GM18520 (cell line): ENCODE results near the gene MAP6.

ENCODE experiments used
- ATAC-seq: cut with Tn5 transposase; IDR thresholded peaks from one replicate; pipeline ENCODE4 v1.9.1; 2021; ENCODE audit not compliant: unreplicated experiment

MAP6 gene

DNA sequence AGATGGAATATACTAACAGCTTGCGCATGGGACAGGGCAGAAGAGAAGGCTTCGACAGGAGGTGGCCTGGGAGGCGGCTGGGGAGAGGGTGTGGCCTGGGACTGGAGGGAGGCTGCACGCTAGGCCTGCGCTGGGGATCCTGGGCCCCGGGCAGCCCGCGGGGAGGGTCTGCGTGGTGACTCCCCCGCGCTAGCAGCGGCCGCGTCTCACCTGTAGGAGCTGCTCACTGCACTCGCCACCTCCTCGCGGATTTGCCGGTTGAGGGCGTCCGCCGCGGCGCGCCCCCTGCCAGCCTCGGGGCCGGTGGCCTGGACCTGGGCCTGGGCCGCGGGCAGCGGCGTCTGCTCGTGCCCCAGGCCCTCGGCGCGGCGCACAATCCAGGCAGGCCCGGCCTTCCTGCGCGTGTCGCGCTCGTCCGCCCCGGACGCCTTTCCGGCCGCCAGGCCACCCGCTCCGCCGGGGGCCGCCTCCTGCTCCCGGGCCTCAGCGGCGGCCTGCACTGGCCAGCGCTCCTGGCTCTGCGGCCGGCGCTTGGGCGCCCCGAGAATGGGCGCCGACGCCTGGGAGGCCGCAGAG is 1.5 kb downstream of the MAP6 start:
- ATAC-seq, result no peak

DNA sequence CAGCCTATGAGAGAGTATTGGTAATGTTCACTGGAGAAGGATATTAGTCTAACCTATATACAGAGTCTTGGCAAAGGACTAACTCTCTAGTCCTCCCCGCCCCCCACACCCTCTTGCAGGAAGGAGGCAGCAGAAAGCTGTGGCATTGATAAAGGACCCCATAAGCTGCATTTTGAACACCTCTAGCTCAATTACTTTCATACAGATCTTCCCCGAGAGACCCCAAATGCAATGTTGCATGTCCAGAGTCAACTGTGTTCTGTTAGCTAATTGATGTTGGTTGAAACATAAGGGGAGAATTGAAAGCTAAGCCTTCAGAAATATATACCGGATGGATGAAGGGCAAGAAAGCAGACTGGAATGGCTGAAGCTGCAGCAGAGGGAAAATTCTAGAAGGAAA is 2.8 kb downstream of the MAP6 start:
- ATAC-seq, result no peak

DNA sequence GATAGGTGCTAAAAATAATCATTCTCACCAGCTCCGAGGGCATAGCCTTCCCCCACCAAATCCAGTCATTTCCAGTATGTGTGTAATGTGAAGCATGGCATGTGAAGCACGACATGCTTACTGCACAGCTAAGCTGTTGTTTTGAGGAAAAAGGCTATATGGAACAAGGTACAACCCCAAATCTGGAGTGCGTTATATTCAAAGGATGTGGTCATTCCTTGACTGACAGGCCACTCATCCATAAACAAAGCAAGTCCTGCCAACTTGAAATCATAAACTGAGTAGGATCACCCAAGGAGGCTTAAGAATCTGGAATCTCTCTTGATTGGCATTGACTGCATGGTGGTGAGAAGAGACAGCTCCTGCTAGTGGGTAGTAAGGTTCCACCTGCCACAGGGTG is 3.7 kb downstream of the MAP6 start:
- no peak for ATAC-seq

DNA sequence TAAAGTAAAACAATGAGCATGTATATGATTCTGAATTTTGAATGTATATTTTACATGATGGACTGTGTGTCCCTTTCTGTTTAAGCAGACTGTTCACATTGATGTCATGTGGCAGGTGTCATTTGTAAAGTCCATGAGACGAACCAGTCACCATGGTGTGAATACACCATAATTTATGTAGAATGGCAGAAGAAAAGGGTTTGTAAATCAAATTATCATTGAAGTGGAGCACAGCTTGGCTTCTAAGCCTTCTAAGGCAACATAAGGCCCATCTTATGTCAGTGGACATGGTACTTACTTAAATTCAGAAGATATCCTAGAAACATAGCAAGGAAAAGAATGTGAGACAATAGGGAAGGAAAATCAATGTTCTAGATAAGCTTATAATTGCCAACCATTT is 4.4 kb downstream of the MAP6 start:
- no peak for ATAC-seq

DNA sequence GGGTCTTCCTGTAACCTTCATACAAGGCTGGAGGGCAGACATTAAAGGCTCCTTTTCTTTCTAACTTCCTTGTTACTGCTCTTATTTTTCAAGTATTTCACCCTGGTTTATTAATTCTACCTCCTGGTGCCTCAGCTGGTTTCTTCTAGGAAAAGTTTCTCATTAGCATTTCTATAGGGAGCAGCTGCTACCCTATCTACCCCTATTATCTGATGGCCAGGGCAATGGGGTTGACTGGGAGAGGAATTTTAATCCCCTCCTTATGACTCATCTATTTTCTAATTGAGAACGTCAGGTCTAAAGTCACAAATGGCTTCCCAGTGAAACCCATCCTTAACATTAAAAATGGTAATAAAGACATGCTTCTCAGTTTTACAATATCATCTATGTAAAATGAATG is 5.0 kb downstream of the MAP6 start:
- no peak for ATAC-seq

DNA sequence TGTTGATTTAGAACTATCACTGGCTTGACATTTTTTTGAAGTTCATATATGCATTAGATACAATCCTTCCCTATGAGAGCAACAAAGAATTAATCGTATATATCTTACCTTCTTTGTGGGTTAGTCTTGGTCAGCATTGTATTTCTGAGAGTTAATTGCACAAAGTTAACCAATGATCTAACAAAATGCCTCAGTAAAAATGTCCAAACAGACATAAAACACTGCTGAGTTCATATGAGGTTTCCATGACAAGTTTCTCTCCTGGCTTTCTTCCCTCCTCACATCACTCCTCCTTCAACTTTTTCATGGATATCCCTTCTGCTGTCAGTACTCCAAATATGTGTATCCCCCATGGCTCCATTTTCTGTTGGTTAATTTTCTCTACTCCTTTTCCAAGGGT is 9.0 kb downstream of the MAP6 start:
- no peak for ATAC-seq

DNA sequence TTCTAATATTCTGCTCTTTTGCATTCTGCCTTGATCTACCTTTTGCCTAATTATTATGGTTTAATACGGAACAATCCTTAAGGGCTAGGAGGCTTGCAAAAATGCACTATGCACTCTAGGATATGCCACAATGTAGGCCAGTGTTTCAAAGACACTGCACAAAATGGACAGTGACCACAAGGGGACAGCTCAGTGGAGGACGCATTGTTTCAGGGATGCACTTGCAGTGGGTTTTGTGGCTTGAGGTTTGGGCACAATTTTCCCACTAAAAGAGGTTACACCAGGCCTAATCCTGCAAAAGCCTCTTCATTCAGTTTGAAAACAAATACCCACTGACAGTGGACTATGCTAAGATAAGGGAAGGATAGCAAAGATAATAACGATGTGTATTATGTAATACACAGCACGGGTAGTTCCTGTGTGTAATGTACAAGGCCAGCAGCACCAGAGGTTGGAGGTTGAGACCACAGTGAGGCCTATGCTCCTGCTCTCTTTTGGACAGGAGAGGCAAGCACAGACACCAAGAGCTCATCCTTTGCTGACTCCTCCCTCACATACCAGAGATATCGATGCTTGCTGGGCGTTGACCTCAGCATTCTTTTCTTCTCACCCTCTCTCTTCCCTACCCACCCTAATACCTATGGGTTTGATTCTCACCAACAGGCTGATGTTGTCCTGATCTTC is 12.7 kb downstream of the MAP6 start:
- ATAC-seq, result no peak

DNA sequence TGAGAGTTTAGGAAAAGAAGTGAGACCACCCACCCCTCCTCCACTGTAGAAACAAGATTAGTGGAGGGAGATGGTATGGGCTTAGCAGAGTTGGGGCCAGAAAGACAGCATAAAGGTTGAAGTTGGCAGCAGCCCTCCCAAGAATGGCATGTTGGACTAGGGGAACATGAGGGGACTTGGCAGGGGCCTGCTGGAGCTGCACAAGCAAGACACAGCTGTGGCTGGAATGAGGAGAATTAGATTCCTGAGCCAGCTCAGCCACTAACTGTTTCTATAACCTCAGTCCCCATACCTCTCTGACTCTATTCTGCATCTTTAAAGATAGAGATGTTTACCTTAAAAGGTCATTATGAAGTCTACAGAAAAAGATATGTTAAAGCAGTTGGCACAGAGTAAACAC is 13.2 kb downstream of the MAP6 start:
- ATAC-seq, result no peak

DNA sequence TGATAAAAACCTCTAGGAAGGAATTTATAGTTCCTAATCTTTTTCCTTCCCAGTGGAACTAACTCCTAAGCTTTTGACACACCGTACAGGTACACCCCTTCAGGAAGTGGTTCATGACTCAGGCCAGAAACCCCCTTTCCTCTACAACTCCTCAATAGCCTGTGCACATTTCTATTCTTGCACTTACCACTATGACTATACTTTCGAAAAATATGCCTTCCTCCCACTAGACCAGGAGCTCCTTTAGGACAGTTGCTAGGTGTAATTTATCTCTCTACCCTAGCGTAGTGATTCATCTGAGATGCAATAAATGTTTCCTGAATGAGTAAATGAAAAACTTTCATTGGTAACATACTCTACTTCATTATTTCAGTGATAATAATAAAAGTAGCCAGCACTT is 14.5 kb downstream of the MAP6 start:
- ATAC-seq, result no peak

DNA sequence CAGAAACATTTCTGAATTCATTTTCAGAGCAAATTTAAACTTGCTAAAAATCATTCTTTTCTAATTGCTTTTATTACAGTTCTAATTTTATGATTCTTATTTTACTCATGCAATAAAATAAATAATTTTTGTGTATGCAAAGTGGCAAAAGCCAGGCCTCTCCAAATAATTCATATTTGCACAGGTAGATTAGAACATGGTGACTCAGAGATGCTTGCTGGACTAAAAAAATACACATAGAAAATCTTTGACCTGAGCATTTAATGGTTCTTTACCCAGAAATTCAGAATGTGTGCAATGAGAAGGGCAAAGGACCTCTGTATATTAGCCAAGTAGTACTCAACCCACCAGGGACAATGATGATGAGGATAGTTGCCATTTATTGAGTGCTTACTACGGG is 15.3 kb downstream of the MAP6 start:
- no peak for ATAC-seq

DNA sequence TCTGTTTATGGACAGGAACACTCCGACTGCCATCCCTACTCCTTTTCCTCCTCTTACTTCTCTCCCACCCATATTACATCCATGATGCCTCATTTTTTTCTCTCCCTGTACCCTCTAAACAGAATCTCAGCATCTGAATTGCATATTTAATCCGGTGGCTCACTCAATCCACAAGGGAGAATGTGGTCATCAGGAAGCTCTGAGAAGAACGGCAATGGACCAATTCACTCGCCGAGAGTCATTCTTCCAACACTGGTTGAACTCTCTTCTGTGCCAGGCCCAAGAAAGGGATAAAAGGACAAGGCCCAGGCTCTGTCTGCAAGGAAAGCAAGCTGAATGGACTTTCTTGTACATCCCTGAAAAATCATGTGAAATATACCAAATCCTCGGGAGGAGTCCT is 15.9 kb downstream of the MAP6 start:
- no peak for ATAC-seq

DNA sequence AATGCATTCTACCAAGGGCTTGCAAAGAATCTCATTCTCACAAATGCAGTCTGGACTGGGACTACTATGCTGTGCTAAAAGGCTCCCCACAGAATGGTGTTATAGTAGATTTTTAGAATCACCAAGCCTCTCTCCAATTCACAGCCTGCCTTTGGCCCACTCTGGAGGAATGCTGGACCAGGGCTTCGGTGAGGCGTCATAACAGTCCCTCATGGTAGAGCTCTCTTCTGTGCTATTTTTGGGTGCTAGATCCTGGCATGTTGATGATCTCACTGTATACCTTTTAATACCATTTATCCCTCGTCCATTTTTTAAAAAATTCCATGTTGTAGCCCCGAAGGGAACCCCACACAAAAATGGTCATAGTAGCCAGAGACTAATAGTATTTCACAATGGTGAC is 17.6 kb downstream of the MAP6 start:
- ATAC-seq, result no peak

DNA sequence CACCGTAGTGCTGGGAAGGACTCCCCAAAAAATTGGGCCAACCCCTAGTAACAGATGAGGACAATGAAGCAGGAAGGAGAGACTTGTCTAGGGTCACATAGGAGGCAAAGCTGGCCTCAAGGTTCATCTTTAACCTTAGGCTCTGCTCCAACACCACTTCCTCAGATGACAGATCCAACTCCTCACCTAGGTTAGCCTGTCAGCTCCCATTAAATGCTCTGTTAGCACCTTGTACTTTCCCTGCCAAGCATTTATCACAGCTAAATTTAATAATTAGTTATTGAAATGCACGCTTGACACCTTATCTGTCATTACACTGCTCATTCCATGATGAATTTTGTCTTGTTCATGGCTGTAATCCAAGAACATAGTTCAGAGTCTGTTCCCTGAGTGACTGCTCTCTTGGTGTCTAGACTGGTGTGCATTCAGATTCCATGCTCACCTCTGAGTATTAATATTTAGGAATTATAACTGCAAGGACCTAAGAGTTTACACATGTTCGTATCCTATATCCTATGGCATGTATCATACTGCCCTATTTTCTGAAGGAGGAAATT is 18.6 kb downstream of the MAP6 start:
- ATAC-seq, result no peak

DNA sequence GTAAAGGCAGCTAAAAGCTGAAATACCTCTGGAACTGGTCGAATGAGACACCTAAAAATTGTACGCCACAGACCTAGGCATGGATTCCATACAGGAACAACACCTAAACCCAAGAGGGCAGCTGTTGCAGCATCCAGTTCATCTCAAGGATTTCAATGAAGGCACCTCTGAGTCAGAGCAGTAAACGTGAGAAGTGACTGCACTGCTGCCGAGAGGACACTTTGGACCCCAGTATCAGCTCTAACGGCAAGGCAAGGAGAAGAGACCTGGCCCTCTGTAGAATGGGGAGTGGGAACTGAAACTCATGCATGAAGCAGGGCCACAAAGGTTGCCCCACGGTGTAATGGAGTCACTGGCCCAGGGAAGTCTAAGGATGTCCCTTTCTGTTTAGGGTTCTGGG is 23.9 kb downstream of the MAP6 start:
- no peak for ATAC-seq

DNA sequence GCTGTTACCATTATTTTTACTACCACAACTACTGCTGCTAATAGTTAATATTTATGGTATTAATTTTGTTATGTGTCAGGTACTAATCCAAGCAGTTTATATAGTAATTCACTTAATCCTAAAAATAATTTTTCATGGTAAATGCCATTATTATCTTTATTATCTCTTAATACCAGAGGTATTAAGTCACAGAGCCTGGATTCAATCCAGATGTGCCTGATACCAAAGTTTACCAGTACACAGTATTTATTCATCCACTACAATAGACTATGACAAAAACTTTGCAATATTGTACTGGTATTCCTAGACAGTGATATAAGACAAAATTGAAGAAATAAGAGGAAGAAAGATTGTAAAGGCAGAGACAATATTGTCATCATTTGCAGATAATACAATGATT is 24.5 kb downstream of the MAP6 start:
- no peak for ATAC-seq

DNA sequence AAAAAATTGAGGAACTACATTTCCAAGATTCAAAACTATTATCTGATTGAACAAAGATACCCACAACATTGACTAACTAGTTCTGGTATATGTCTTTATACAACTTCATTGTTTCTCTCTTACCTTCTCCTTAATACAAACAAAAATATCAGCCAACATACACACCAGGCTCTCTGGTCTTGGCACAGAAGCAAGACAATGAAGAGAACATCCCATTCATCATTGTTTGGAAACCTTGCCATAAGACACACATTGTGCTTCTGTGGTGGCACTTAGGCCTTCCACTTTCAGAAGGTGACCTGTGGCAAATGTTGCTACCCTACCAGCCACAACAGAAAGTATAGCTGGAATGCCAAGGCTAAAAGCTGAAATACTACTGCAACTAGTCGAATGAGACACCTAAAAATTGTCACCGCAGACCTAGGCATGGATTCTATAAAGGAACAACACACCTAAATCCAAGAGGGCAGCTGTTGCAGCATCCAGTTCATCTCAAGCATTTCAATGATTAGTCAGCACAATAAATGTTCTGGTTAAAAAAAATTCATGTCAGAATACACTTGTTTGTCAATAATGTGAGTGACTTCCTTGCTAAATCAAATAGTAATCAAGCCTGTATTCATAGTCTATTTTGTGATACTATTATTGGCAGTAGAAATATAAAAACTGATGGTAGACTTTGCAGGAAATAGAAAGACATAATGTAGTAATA is 26.3 kb downstream of the MAP6 start:
- ATAC-seq, result no peak

DNA sequence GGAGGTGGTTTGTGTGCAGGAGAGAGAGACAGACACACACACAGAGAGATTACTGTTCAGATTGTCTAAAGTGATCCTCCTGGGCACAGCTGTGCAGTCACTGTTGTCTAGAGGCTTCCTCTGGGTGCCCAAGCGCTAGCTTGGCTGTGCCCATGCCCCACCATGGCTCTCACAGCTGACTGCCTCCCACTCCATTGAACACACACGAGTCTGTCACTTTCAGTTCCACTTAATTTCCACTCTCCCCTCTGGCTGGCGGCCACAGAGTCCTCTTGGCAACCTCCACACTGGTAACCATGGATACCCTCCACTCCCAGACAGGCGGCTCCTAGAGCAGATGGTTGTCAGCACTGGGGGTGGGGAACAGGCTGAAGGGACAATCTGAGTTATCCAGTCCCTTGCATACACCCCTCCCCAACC is 29.1 kb downstream of the MAP6 start:
- ATAC-seq, result no peak

DNA sequence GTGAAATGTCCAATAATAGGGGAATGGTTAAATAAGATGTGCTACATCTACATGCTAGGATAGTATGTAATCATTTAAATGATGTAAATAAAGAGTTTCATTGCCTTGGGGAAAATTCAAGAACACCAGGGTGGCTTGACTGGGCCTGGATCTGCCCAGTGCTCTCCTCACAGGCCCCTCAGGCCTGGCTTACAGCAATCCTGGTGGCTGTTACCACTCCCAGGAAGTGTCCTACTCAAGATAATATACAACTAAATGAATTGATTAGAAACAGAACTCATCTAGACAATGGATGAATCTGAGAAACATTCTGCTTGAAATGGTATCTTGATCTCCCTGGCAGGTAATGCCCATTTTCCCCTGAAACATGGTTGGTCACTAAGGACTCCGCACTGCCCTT is 30.8 kb downstream of the MAP6 start:
- ATAC-seq, result no peak

DNA sequence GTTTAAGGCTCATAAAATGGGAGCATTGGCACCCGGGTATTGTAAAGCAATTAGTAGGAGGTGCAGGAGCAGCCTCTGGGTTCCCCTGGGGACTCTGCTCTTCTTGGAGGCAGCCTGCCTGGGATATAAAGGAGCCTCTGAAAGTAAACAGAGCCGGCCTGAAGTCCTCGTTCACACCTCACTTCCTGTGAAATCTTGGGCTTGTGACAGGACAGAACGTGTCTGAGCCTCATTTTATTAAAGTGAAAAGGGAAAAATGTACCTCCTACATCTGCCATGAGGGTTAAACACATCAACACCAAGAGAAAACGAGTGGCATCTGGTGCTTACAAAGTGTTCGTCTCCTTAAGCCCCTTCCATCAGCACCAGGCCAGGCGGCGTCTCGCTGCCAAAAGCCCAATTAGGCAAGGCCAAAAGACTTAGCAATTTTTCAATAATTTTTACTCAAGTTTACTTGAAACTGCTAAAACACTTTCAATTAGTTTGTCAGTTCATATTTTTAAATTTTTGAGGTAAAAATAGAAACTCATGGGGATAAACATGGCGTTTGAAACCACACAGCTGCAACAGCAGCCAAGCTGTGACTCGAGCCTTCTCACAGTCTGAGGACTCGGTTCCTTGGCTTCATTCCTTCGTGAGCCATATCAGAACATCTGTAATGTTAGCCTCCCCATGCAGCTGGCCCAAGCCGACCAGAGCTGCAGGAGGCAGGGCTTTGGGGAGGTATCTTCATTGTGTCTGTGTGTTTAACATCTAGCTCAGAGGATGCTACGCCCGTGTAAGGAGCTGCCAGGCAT is 33.6 kb downstream of the MAP6 start:
- no peak for ATAC-seq

DNA sequence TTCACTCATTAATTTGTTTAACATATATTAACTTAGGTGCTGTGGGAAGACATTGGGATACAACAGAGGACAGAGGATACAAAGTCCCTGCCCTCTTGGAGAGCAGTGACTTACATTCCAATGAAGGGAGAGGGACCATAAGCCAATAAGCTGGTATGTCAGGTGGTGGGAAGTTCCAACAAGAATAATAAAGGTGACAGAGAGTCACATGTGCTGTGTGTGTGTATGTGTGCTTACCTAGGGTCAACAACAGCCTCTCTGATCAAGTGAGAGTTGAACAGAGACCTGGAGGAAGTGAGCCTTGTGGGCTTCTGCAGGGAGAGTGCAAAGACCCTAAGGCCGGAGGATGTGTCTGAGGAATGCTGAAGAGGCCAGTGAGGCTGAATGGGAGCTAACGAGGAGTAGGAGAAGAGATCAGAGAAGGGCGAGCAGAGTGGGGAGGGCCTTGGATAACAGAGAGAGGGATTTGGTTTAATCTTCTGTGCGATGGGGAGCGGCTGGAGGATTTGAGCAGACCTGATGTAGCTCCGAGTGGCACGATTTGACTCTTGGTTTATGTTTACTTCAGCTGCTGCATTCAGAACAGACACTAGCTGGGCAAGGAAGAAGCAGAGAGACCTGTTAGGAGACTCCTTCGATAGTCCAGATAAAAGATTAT is 35.3 kb downstream of the MAP6 start:
- ATAC-seq, result no peak

DNA sequence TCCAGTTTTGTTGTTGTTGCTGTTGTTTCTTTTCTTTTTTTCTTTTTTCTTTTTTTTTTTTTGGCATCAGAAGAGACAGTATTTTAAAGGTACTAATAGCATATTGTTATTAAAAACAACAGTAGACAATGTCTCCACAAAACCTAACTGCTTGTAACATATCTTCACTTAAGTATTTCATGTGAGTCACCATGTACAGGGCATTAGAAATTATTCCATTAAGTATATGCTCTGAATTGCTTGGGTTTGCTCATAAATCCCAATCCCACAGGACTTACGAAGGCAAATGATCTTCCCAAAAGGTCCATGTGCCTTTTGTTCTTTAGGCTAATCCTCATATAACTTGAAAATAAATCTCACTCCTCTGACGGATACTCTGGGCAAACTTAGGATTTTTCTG is 35.9 kb downstream of the MAP6 start:
- no peak for ATAC-seq
